NCI-H446 (cell line): Measurements from ENCODE around the gene FRMD1.

ENCODE experiments used
- DNase-seq, 2 experiments: peaks; one replicate each; lab custom pipeline; 2025; lab: John Stamatoyannopoulos, UW

The FRMD1 gene

GRCh38 chr6:168043193-168043847 lies 35.7 kb downstream of the FRMD1 start:
- no peak for DNase-seq

- no peak for DNase-seq
These were observed 36.4 kb downstream of the FRMD1 start for GRCh38 chr6:168042426-168043192.

GRCh38 chr6:168041928-168042327 lies 37.1 kb downstream of the FRMD1 start:
- DNase-seq: no peak

- no peak for DNase-seq
These were observed 38.0 kb downstream of the FRMD1 start for GRCh38 chr6:168040856-168041496.

GRCh38 chr6:168039849-168040248 lies 39.2 kb downstream of the FRMD1 start:
- no peak for DNase-seq

- DNase-seq: no peak
These were observed 39.7 kb downstream of the FRMD1 start for GRCh38 chr6:168039301-168039700.

GRCh38 chr6:168038576-168039140 lies 40.4 kb downstream of the FRMD1 start:
- DNase-seq: no peak

- DNase-seq: no peak
These were observed 41.2 kb downstream of the FRMD1 start for GRCh38 chr6:168037856-168038255.

- DNase-seq: no peak
These were observed 41.8 kb downstream of the FRMD1 start for GRCh38 chr6:168037242-168037641.

GRCh38 chr6:168035661-168036545 lies 43.1 kb downstream of the FRMD1 start:
- no peak for DNase-seq

GRCh38 chr6:168035098-168035660 lies 43.8 kb downstream of the FRMD1 start:
- DNase-seq: no peak

- no peak for DNase-seq
These were observed 44.5 kb downstream of the FRMD1 start for GRCh38 chr6:168034537-168034936.

GRCh38 chr6:168033791-168034190 lies 45.2 kb downstream of the FRMD1 start:
- no peak for DNase-seq

GRCh38 chr6:168032005-168032760 lies 46.8 kb downstream of the FRMD1 start:
- no peak for DNase-seq

GRCh38 chr6:168031411-168031971 lies 47.5 kb downstream of the FRMD1 start:
- no peak for DNase-seq

GRCh38 chr6:168030908-168031307 lies 48.1 kb downstream of the FRMD1 start:
- no peak for DNase-seq

- no peak for DNase-seq
These were observed 48.7 kb downstream of the FRMD1 start for GRCh38 chr6:168030218-168030746.

- DNase-seq: no peak
These were observed 49.4 kb downstream of the FRMD1 start for GRCh38 chr6:168029459-168030217.

GRCh38 chr6:168028181-168028580 lies 50.8 kb downstream of the FRMD1 start:
- DNase-seq: no peak
